H9 (cell line): ENCODE results near the gene FANCC. TPM values are rescaled to one million over a fixed set of nuclear protein-coding genes. Genes with fewer than 3 reads are reported as not detected.

Source experiments
- DNase-seq: peaks from one replicate; pipeline ENCODE4 v3.0.0-alpha.2; 2017
- H2AFZ ChIP-seq: one replicate; pipeline ENCODE4 v1.6.1; 2013; ENCODE audit warnings: mild to moderate bottlenecking, low read length, control low read depth, moderate library complexity
- H2AK5ac ChIP-seq: 2 replicates; pipeline ENCODE4 v1.6.1; 2013; ENCODE audit warnings: low read length, control low read depth, mixed read lengths; ENCODE audit not compliant: insufficient read length
- H2BK120ac ChIP-seq: one replicate; pipeline ENCODE4 v1.6.1; 2013; ENCODE audit warnings: low read depth, mild to moderate bottlenecking, low read length, control low read depth, inconsistent platforms; ENCODE audit not compliant: poor library complexity, severe bottlenecking
- H2BK12ac ChIP-seq: 2 replicates; pipeline ENCODE4 v1.6.1; 2013; ENCODE audit warnings: low read length, control low read depth, mixed read lengths, low read depth; ENCODE audit not compliant: insufficient read length
- H2BK15ac ChIP-seq: 2 replicates; pipeline ENCODE4 v1.6.1; 2013; ENCODE audit warnings: low read depth, low read length, control low read depth
- H2BK20ac ChIP-seq: one replicate; pipeline ENCODE4 v1.6.1; 2013; ENCODE audit warnings: low read depth, mild to moderate bottlenecking, low read length, control low read depth, inconsistent platforms; ENCODE audit not compliant: poor library complexity, severe bottlenecking
- H2BK5ac ChIP-seq: 2 replicates; pipeline ENCODE4 v1.6.1; 2013; ENCODE audit warnings: low read length, control low read depth, mixed read lengths; ENCODE audit not compliant: insufficient read length
- H3K14ac ChIP-seq: 2 replicates; pipeline ENCODE4 v1.6.1; 2013; ENCODE audit warnings: low read length, control low read depth; ENCODE audit not compliant: insufficient read depth
- H3K18ac ChIP-seq: 2 replicates; pipeline ENCODE4 v1.6.1; 2013; ENCODE audit warnings: low read depth, mild to moderate bottlenecking, mixed read lengths, low read length, control low read depth; ENCODE audit not compliant: insufficient read length
- H3K23ac ChIP-seq: 2 replicates; pipeline ENCODE4 v1.6.1; 2013; ENCODE audit warnings: low read length, control low read depth, mixed read lengths, low read depth; ENCODE audit not compliant: insufficient read length
- H3K23me2 ChIP-seq: 2 replicates; pipeline ENCODE4 v1.6.1; 2013; ENCODE audit warnings: low read depth, mild to moderate bottlenecking, mixed read lengths, low read length, control low read depth; ENCODE audit not compliant: insufficient read length, poor library complexity, severe bottlenecking
- H3K27ac ChIP-seq: 2 replicates; pipeline ENCODE4 v1.5.1; 2013; ENCODE audit warnings: low read length, control low read depth, mixed read lengths, low read depth; ENCODE audit not compliant: insufficient read length
- H3K27me3 ChIP-seq: 2 replicates; pipeline ENCODE4 v1.6.1; 2013; ENCODE audit warnings: low read length, control low read depth, inconsistent platforms; ENCODE audit not compliant: insufficient read depth
- H3K4ac ChIP-seq: 2 replicates; pipeline ENCODE4 v1.6.1; 2013; ENCODE audit warnings: low read depth, mild to moderate bottlenecking, control low read depth, inconsistent platforms, low read length, moderate library complexity
- H3K4me1 ChIP-seq: 2 replicates; pipeline ENCODE4 v1.6.1; 2013; ENCODE audit warnings: low read length, control low read depth, inconsistent platforms; ENCODE audit not compliant: insufficient read depth
- H3K4me2 ChIP-seq: 2 replicates; pipeline ENCODE4 v1.6.1; 2013; ENCODE audit warnings: low read length, control low read depth, mixed read lengths; ENCODE audit not compliant: insufficient read length, insufficient read depth
- H3K56ac ChIP-seq: 2 replicates; pipeline ENCODE4 v1.6.1; 2013; ENCODE audit warnings: low read depth, mild to moderate bottlenecking, mixed read lengths, low read length, control low read depth; ENCODE audit not compliant: insufficient read length
- H3K79me1 ChIP-seq: 2 replicates; pipeline ENCODE4 v1.6.1; 2013; ENCODE audit warnings: low read depth, mild to moderate bottlenecking, moderate library complexity, low read length, control low read depth, inconsistent platforms; ENCODE audit not compliant: insufficient read depth, poor library complexity, severe bottlenecking
- H3K79me2 ChIP-seq: 2 replicates; pipeline ENCODE4 v1.6.1; 2013; ENCODE audit warnings: low read length, control low read depth, inconsistent platforms; ENCODE audit not compliant: insufficient read depth
- H3K9ac ChIP-seq: 2 replicates; pipeline ENCODE4 v1.6.1; 2013; ENCODE audit warnings: low read length, control low read depth, mixed read lengths; ENCODE audit not compliant: insufficient read length; ENCODE audit errors: extremely low read depth
- H3K9me3 ChIP-seq: one replicate; pipeline ENCODE4 v1.6.1; 2013; ENCODE audit warnings: low read depth, low read length, inconsistent platforms; ENCODE audit not compliant: control insufficient read depth
- H3T11ph ChIP-seq: one replicate; pipeline ENCODE4 v1.6.1; 2013; ENCODE audit warnings: mild to moderate bottlenecking, low read length, control low read depth, inconsistent platforms
- H4K20me1 ChIP-seq: one replicate; pipeline ENCODE4 v1.6.1; 2013; ENCODE audit not compliant: control insufficient read depth, insufficient read length, insufficient read depth
- H4K5ac ChIP-seq: 2 replicates; pipeline ENCODE4 v1.6.1; 2013; ENCODE audit warnings: low read depth, mild to moderate bottlenecking, mixed read lengths, low read length, control low read depth; ENCODE audit not compliant: insufficient read length
- H4K8ac ChIP-seq: replicated peaks from 2 replicates; pipeline ENCODE4 v1.6.1; 2013; ENCODE audit warnings: low read length, control low read depth, mixed read lengths, low read depth; ENCODE audit not compliant: insufficient read length
- H4K91ac ChIP-seq: 2 replicates; pipeline ENCODE4 v1.6.1; 2013; ENCODE audit warnings: low read depth, mild to moderate bottlenecking, moderate library complexity, mixed read lengths, low read length, control low read depth; ENCODE audit not compliant: insufficient read length
- H3K27ac Mint-ChIP-seq, 3 experiments: 2 replicates in 2 of 3; 3 replicates in 1 of 3; pipeline ENCODE4 v1.8.0; 2020 to 2021; ENCODE audit warnings: mixed read lengths in 3 of 3, mild to moderate bottlenecking in 1 of 3, moderate library complexity in 1 of 3
- H3K27me3 Mint-ChIP-seq: 2 replicates; pipeline ENCODE4 v1.8.0; 2021; ENCODE audit warnings: low read depth, mild to moderate bottlenecking, moderate library complexity, mixed read lengths
- H3K36me3 Mint-ChIP-seq, 3 experiments: 2 replicates in 2 of 3; 3 replicates in 1 of 3; pipeline ENCODE4 v1.8.0; 2020 to 2021; ENCODE audit warnings: low read depth in 3 of 3, mixed read lengths in 3 of 3; ENCODE audit not compliant: insufficient read depth in 1 of 3
- H3K4me1 Mint-ChIP-seq, 2 experiments: 2 replicates each; pipeline ENCODE4 v1.8.0; 2020; ENCODE audit warnings: mixed read lengths in 2 of 2
- H3K4me3 Mint-ChIP-seq, 2 experiments: 2 replicates in 1 of 2; 3 replicates in 1 of 2; pipeline ENCODE4 v1.8.0; 2020 to 2021; ENCODE audit warnings: mild to moderate bottlenecking in 2 of 2, mixed read lengths in 2 of 2, moderate library complexity in 1 of 2
- H3K9me3 Mint-ChIP-seq, 2 experiments: 2 replicates in 1 of 2; 3 replicates in 1 of 2; pipeline ENCODE4 v1.8.0; 2020; ENCODE audit warnings: mild to moderate bottlenecking in 2 of 2, mixed read lengths in 2 of 2, moderate library complexity in 1 of 2
- CTCF ChIP-seq: fragments of 200-600 bp; sonication (generic); conservative IDR thresholded peaks from 3 replicates; pipeline ENCODE4 v1.8.0; 2021; ENCODE audit warnings: antibody characterized with exemption, mild to moderate bottlenecking
- WGBS: extraction: QIAGEN DNeasy Blood & Tissue Kit; methylation state at CpG from one replicate; pipeline ENCODE4 v1.1.7; 2013; ENCODE audit warnings: missing lambda C conversion rate, low lambda C conversion rate, mixed read lengths; ENCODE audit not compliant: insufficient read length; ENCODE audit errors: extremely low coverage; 5-methylcytosine and 5-hydroxymethylcytosine counted together
- total RNA-seq: library from RNA; stranded (reverse); gene quantifications from 2 replicates; pipeline ENCODE4 v1.2.1, GENCODE V29; 2021

The FANCC gene
- total RNA-seq, 1 experiment from 2014 or later: 14.6 TPM

- H3K27me3 ChIP-seq: no peaks in the 10 kb centered on the region
- Mint-ChIP-seq H3K9me3 (no peaks in the 10 kb centered on the region), H3K36me3 (peaks cover 0 to 3% (median 0%) of the 10 kb centered on the region in 3 experiments; a peak in 1 of 7 replicates), H3K27me3 (peaks cover under 1% of the 10 kb centered on the region; the same call in 1 of the 2 replicates), H3K4me1 (peaks cover 30 to 38% of the 10 kb centered on the region in 2 experiments), H3K27ac (peak overlapping the region in 1 of 3 experiments; percentile 36; a peak in 1 of 7 replicates), H3K4me3 (no peak overlapping the region)
- H2BK12ac ChIP-seq: no peak overlapping the region
- H3K79me1 ChIP-seq: no peaks in the 10 kb centered on the region
- no peak overlapping the region for H3K56ac ChIP-seq
- no peak overlapping the region for H3K4me2 ChIP-seq
- H3K9ac ChIP-seq: no peak overlapping the region
- H4K20me1 ChIP-seq: no peaks in the 10 kb centered on the region
- no peak overlapping the region for H3T11ph ChIP-seq
- peaks cover 9% of the 10 kb centered on the region; the same call in 1 of the 2 replicates for H3K4me1 ChIP-seq
- no peak overlapping the region for H3K23ac ChIP-seq
- no peak overlapping the region for H4K91ac ChIP-seq
- no peak for DNase-seq
- no peaks in the 10 kb centered on the region for H3K9me3 ChIP-seq
- H3K18ac ChIP-seq: no peak overlapping the region
- no CpG with 5 or more reads among the region's 9 CpGs for WGBS
- H3K14ac ChIP-seq: no peak overlapping the region
- H3K79me2 ChIP-seq: no peaks in the 10 kb centered on the region
- no peak overlapping the region for H4K8ac ChIP-seq
- H4K5ac ChIP-seq: no peak overlapping the region
- H2BK5ac ChIP-seq: no peak overlapping the region
- H3K4ac ChIP-seq: no peak overlapping the region
- no peak overlapping the region for H3K27ac ChIP-seq
- H3K23me2 ChIP-seq: no peaks in the 10 kb centered on the region
- no peak for TF ChIP-seq CTCF
- H2BK120ac ChIP-seq: no peak overlapping the region
- no peak overlapping the region for H2BK15ac ChIP-seq
- no peak overlapping the region for H2AK5ac ChIP-seq
- H2BK20ac ChIP-seq: no peak overlapping the region
- H2AFZ ChIP-seq: no peak overlapping the region
Observed at GRCh38 chr9:95134457-95134881, 183.0 kb downstream of the FANCC start.
